Measurements from ENCODE around the gene PHIP.

The PHIP gene

DNA sequence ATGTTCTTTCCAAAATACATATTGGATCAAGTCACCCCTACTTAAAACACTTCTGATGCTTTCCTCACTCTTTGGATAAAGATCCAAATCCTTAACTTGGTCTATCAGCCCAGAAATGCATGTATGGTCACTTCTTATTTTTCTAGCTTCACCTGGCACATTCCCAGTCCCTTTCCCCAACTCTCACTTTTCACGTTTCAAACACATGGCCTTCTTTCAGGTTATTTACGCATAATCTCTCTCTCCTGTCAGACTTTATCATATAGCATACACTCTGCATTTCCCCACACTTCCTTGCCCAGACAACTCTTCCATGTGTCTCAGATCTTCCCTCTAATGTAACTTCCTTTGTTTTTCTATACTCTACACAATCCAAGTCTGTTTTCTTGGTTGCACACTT lies 12.8 kb downstream of the PHIP start:
- POLR2A ChIA-PET, result no interaction called here
- TF ChIP-seq CTCF (IDR thresholded peaks at IDR 0.05; ENCODE audit: control extremely low read depth, extremely low read depth, low read depth, missing control alignments), result no peak
- DNase-seq (ENCODE audit: extremely low spot score), result no peak
- CTCF ChIA-PET, result interaction anchor here (1.2 to 4.3 kb wide), 3 partner anchors 13 to 32 kb away, joined by 3 to 11 read pairs (median 5); partner anchors contain the start of gene PHIP

DNA sequence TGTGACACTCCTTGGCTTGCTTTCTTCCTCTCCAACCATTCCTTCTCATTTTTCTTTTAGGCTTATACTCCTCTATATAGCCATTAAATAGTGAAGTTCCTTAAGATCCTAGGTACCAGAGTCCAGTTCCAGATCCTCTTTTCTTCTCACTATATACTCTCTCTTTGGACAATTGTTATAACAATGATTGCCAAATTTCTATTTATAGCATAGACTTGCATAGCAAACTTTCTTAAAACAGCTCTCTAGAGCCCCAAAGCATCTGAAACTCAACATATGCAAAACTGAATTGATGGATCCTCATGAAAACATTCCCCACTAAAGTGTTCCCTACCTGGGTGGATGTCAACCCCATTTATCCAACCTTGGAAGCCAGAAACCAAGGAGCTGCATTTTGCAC lies 13.4 kb downstream of the PHIP start:
- no peak for TF ChIP-seq CTCF (IDR thresholded peaks at IDR 0.05; ENCODE audit: control extremely low read depth, extremely low read depth, low read depth, missing control alignments)
- no peak for DNase-seq (ENCODE audit: extremely low spot score)
- CTCF ChIA-PET, result interaction anchor here (0.7 to 4.3 kb wide), 4 partner anchors 11 to 31 kb away, joined by 3 to 11 read pairs (median 4); partner anchors contain the start of gene PHIP
- POLR2A ChIA-PET, result interaction anchor here (0.6 kb wide), 1 partner anchor 11 kb away, joined by 3 read pairs; no protein-coding TSS in a partner anchor

DNA sequence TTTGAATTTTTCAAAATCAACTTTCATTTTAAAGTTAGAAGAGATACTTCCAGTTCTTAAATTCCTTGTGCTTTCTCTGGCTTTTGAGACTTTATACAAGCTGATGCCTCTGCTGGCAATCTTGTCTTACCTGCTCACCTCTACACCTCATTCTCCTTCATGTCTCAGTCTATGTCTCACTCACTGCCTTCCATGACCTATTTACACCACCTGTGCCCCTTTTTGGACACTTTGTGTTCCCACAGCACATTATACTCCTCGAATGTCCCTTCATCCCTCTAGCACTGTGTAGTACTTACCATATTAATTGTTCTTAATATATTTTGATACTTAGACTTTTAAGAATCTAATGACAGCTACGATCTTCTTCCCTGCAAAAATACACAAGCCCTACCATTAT lies 15.3 kb downstream of the PHIP start:
- DNase-seq (ENCODE audit: extremely low spot score), result no peak

GRCh38 chr6:79057746-79058145 lies 20.3 kb downstream of the PHIP start:
- TF ChIP-seq CTCF (IDR thresholded peaks at IDR 0.05; ENCODE audit: control extremely low read depth, extremely low read depth, low read depth, missing control alignments), result no peak
- ChIA-PET POLR2A (no interaction called here), CTCF (no interaction called here)
- no peak for DNase-seq (ENCODE audit: extremely low spot score)

More for the DNA sequence above, 15.3 kb downstream of the PHIP start:
- ChIA-PET CTCF (interaction anchor here (0.9 to 1.1 kb wide), 2 partner anchors 10 to 20 kb away, joined by 3 to 4 read pairs; no protein-coding TSS in a partner anchor), POLR2A (no interaction called here)
- TF ChIP-seq CTCF (IDR thresholded peaks at IDR 0.05; ENCODE audit: control extremely low read depth, extremely low read depth, low read depth, missing control alignments), result no peak

- POLR2A ChIA-PET, result no interaction called here
- TF ChIP-seq CTCF (IDR thresholded peaks at IDR 0.05; ENCODE audit: control extremely low read depth, extremely low read depth, low read depth, missing control alignments), result no peak
- CTCF ChIA-PET, result interaction anchor here (1.9 kb wide), 1 partner anchor 23 kb away, joined by 7 read pairs; no protein-coding TSS in a partner anchor
- no peak for DNase-seq (ENCODE audit: extremely low spot score)
Measured at GRCh38 chr6:79056226-79056625, 21.8 kb downstream of the PHIP start.

DNA sequence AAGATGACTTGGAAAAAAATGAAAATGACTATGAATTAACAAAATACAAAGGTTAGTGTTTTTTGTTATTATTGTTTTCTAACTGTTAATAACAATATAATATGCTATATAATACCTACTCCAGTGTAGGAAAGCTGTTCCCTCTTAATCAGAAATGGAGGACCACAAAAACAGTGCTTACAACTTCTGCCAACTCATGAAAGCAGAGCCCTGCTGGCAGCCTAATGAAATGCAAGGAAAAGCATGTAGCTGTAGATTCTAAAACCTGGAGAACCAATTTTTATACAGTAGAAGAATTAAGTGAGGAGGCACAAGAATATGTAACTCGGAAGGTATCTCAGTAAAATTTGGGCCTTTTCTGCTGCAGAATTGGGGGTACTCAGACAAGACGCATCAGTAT lies 29.4 kb downstream of the PHIP start:
- no peak for DNase-seq (ENCODE audit: extremely low spot score)
- ChIA-PET POLR2A (no interaction called here), CTCF (interaction anchor here (1.1 to 1.8 kb wide), 4 partner anchors 14 to 29 kb away, joined by 3 to 11 read pairs (median 3); no protein-coding TSS in a partner anchor)
- TF ChIP-seq CTCF (IDR thresholded peaks at IDR 0.05; ENCODE audit: control extremely low read depth, extremely low read depth, low read depth, missing control alignments), result no peak

Measured in GM10248 (cell line).